Measurements from ENCODE around the gene GULP1. TPM values are rescaled to one million over a fixed set of nuclear protein-coding genes. Genes with fewer than 3 reads are reported as not detected.

Gene GULP1
- total and polyA plus RNA-seq, 2 of the 4 experiments (the other 2 are of a cell fraction): 24.4 to 40.1 TPM

DNA sequence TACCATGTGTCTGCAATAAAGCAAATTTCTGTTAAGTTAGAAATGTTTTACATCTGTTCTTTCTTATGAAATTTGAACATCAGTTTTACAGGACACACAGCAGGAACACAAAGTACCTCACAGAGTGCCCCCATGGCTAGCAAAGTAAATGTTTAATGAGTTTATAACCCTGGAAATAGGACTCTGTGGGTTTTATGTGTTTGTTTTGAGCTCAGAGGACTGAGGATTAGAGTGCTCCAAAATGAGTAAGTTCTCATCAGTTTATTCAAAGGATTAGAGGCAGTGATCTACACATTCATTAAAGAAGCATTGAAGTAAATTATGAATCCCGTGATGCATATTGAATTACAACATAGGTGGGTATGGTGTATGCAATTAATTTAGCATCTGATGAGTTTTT is 281.8 kb downstream of the GULP1 start:
- Histone ChIP-seq H3K18ac (ENCODE audit: low read depth, low read length) (no peak overlapping the region), H3K4ac (ENCODE audit: low read depth, low read length) (no peak overlapping the region), H2BK20ac (ENCODE audit: low read depth, low read length) (no peak overlapping the region), H2BK15ac (ENCODE audit: low read depth, low read length) (no peak overlapping the region), H4K5ac (ENCODE audit: low read depth, low read length) (no peak overlapping the region), H3K4me2 (ENCODE audit: low read depth, low read length) (no peak overlapping the region), H2AK9ac (replicated peaks; ENCODE audit: low read depth, low read length, poor library complexity) (no peak overlapping the region), H3K27me3 (ENCODE audit: control insufficient read depth, insufficient read depth, low read length) (no peaks in the 10 kb centered on the region), H3K9me3 (ENCODE audit: control insufficient read depth, insufficient read depth, low read length) (no peaks in the 10 kb centered on the region), H3K9ac (ENCODE audit: low read depth, low read length) (no peak overlapping the region), H2BK5ac (ENCODE audit: low read depth, low read length, poor library complexity, severe bottlenecking) (no peak overlapping the region), H3K36me3 (ENCODE audit: control insufficient read depth, insufficient read depth, low read length) (0 out of 2 replicates have a peak, but pooled peaks cover 1% of the 10 kb centered on the region), H4K8ac (ENCODE audit: low read depth in 2 of 2, low read length in 2 of 2) (no peak overlapping the region), H3K9me1 (ENCODE audit: insufficient read depth, low read length) (no peaks in the 10 kb centered on the region), H4K20me1 (ENCODE audit: insufficient read depth, low read length) (no peaks in the 10 kb centered on the region), H2AFZ (replicated peaks; ENCODE audit: low read length, poor library complexity) (no peak overlapping the region), H3K14ac (replicated peaks; ENCODE audit: low read depth, low read length) (no peak overlapping the region), H3K4me3 (ENCODE audit: insufficient read depth, low read depth, low read length) (no peak overlapping the region), H2BK120ac (ENCODE audit: low read depth, low read length) (no peak overlapping the region), H3K4me1 (ENCODE audit: control insufficient read depth, insufficient read depth, low read length) (no peaks in the 10 kb centered on the region), H2AK5ac (ENCODE audit: low read depth, low read length) (no peak overlapping the region), H4K91ac (ENCODE audit: insufficient read depth, low read depth, low read length) (no peak overlapping the region), H3K27ac (ENCODE audit: insufficient read depth, low read length) (no peak overlapping the region), H3K56ac (ENCODE audit: extremely low read depth, insufficient read depth, low read length) (no peak overlapping the region), H3K23ac (ENCODE audit: low read depth, low read length) (no peak overlapping the region), H3K79me1 (ENCODE audit: low read depth in 1 of 2, low read length in 2 of 2) (no peaks in the 10 kb centered on the region)
- in situ Hi-C loops (cut with MboI; ENCODE audit: low sequenced_read_pairs) (no loop called here), dilution Hi-C loops (cut with HindIII; ENCODE audit: low sequenced_read_pairs, unreplicated experiment) (no loop called here), intact Hi-C loops (cut with micrococcal nuclease) (no loop called here)
- ChIA-PET POLR2A (ENCODE audit: unreplicated experiment) (interaction anchor here (0.7 kb wide), 1 partner anchor 446 kb away, joined by 3 read pairs; no protein-coding TSS in a partner anchor), CTCF (no interaction called here)
- TF ChIP-seq, protein P1, sequence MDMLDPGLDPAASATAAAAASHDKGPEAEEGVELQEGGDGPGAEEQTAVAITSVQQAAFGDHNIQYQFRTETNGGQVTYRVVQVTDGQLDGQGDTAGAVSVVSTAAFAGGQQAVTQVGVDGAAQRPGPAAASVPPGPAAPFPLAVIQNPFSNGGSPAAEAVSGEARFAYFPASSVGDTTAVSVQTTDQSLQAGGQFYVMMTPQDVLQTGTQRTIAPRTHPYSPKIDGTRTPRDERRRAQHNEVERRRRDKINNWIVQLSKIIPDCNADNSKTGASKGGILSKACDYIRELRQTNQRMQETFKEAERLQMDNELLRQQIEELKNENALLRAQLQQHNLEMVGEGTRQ (IDR thresholded peaks at IDR 0.05; ENCODE audit: low read depth, low read length): no peak
- TF ChIP-seq RFX5 (IDR thresholded peaks at IDR 0.05; ENCODE audit: low read depth, low read length): no peak
- TF ChIP-seq, protein P2, sequence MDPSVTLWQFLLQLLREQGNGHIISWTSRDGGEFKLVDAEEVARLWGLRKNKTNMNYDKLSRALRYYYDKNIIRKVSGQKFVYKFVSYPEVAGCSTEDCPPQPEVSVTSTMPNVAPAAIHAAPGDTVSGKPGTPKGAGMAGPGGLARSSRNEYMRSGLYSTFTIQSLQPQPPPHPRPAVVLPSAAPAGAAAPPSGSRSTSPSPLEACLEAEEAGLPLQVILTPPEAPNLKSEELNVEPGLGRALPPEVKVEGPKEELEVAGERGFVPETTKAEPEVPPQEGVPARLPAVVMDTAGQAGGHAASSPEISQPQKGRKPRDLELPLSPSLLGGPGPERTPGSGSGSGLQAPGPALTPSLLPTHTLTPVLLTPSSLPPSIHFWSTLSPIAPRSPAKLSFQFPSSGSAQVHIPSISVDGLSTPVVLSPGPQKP (IDR thresholded peaks at IDR 0.05; ENCODE audit: borderline replicate concordance, low read depth, low read length): no peak
- no peak for TF ChIP-seq MAZ (IDR thresholded peaks at IDR 0.05; ENCODE audit: borderline replicate concordance, low read depth, low read length)
- no peak for TF ChIP-seq BHLHE40 (IDR thresholded peaks at IDR 0.05; ENCODE audit: low read depth, low read length)
- TF ChIP-seq SMC3 (IDR thresholded peaks at IDR 0.05; ENCODE audit: low read depth, low read length): no peak
- TF ChIP-seq RAD21 (IDR thresholded peaks at IDR 0.05; ENCODE audit: low read length): no peak
- no peak for TF ChIP-seq MAFK (IDR thresholded peaks at IDR 0.05; ENCODE audit: low read depth, low read length)
- no peak for TF ChIP-seq RCOR1 (IDR thresholded peaks at IDR 0.05; ENCODE audit: insufficient replicate concordance, low read length)
- TF ChIP-seq NFE2L2 (IDR thresholded peaks at IDR 0.05; ENCODE audit: low read depth, low read length): no peak
- no peak for TF ChIP-seq CHD1 (IDR thresholded peaks at IDR 0.05; ENCODE audit: low read depth, low read length)
- TF ChIP-seq MXI1 (IDR thresholded peaks at IDR 0.05; ENCODE audit: borderline replicate concordance, low read depth, low read length): no peak
- TF ChIP-seq, protein P3, sequence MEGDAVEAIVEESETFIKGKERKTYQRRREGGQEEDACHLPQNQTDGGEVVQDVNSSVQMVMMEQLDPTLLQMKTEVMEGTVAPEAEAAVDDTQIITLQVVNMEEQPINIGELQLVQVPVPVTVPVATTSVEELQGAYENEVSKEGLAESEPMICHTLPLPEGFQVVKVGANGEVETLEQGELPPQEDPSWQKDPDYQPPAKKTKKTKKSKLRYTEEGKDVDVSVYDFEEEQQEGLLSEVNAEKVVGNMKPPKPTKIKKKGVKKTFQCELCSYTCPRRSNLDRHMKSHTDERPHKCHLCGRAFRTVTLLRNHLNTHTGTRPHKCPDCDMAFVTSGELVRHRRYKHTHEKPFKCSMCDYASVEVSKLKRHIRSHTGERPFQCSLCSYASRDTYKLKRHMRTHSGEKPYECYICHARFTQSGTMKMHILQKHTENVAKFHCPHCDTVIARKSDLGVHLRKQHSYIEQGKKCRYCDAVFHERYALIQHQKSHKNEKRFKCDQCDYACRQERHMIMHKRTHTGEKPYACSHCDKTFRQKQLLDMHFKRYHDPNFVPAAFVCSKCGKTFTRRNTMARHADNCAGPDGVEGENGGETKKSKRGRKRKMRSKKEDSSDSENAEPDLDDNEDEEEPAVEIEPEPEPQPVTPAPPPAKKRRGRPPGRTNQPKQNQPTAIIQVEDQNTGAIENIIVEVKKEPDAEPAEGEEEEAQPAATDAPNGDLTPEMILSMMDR (conservative IDR thresholded peaks at IDR 0.05; ENCODE audit: low read depth, low read length): no peak
- TF ChIP-seq POLR2A (IDR thresholded peaks at IDR 0.05; ENCODE audit: low read depth, low read length): no peak
- no peak for TF ChIP-seq CEBPB (IDR thresholded peaks at IDR 0.05; ENCODE audit: low read depth, low read length)
- TF ChIP-seq FOS (IDR thresholded peaks at IDR 0.05; ENCODE audit: low read depth, low read length): no peak
- peak; percentile 51; the same call in 1 of the 2 replicates for ATAC-seq (ENCODE audit: low read depth)
- WGBS, 2 experiments (ENCODE audit: extremely low coverage in 2 of 2, insufficient read length in 1 of 2): no CpG with 5 or more reads among the region's 1 CpG
- no TSS peak for BruUV-seq (replicated peaks)
- peak; percentile 5 for DNase-seq
